GM12878 (cell line): ENCODE measurements around the gene KIF22. TPM values are rescaled to one million over a fixed set of nuclear protein-coding genes. Genes with fewer than 3 reads are reported as not detected.
A peak's percentile ranks its signal among the peaks of the same experiment; 100 is the strongest.

Experiments used
- ATAC-seq: fragments of 200-7000 bp; cut with Tn5 transposase; 3 replicates; pipeline ENCODE4 v1.9.1; 2020; ENCODE audit warnings: mild to moderate bottlenecking, moderate library complexity
- BruUV-seq: library from RNA; stranded (reverse); fragments of 400-500 nt; replicated peaks from 2 replicates; lab custom pipeline; 2021; lab: Mats Ljungman, UMichigan
- CTCF ChIA-PET: fragments of 300-600 bp; sonication (Branson Sonifier 250); formaldehyde crosslinking; extraction: SDS; loops from one replicate; lab custom pipeline; 2021; ENCODE audit warnings: inconsistent platforms; lab: Yijun Ruan, JAX
- POLR2A ChIA-PET: fragments of 350-600 bp; formaldehyde crosslinking; extraction: SDS; loops from one replicate; lab custom pipeline; 2021; ENCODE audit warnings: inconsistent platforms; lab: Charles Lee
- RAD21 ChIA-PET: fragments of 300-600 bp; sonication (Branson Sonifier 250); formaldehyde crosslinking; loops from one replicate; lab custom pipeline; 2023; ENCODE audit warnings: antibody characterized with exemption; ENCODE audit not compliant: unreplicated experiment; lab: Charles Lee
- SMC1A ChIA-PET: fragments of 300-600 bp; sonication (Branson Sonifier 250); formaldehyde crosslinking; loops from one replicate; lab custom pipeline; 2023; ENCODE audit not compliant: unreplicated experiment, uncharacterized antibody; lab: Charles Lee
- DNase-seq: peaks from one replicate; pipeline ENCODE4 v3.0.0-alpha.2; 2011; ENCODE audit warnings: low read depth, low spot score
- FAIRE-seq: peaks from 3 replicates; lab custom pipeline; 2011; peaks lifted over from hg19 to GRCh38; lab: Jason Lieb, UNC
- H2AFZ ChIP-seq: 2 replicates; pipeline ENCODE4 v1.6.0; 2011; ENCODE audit warnings: low read depth, low read length, control low read depth; ENCODE audit not compliant: control insufficient read depth
- H3K27ac ChIP-seq: 2 replicates; pipeline ENCODE4 v1.5.1; 2011; ENCODE audit warnings: control low read depth; ENCODE audit not compliant: control insufficient read depth, insufficient read depth
- H3K27me3 ChIP-seq, 2 experiments: replicated peaks in 1 of 2; 2 replicates each; pipeline versions ENCODE4 v1.6.0 to v1.6.1; 2011; ENCODE audit warnings: low read length in 1 of 2; ENCODE audit not compliant: control insufficient read depth in 2 of 2, insufficient read depth in 2 of 2
- H3K36me3 ChIP-seq, 2 experiments: 2 replicates each; pipeline ENCODE4 v1.5.1; 2011; ENCODE audit warnings: low read length in 1 of 2; ENCODE audit not compliant: control insufficient read depth in 2 of 2, insufficient read depth in 2 of 2
- H3K4me1 ChIP-seq: 2 replicates; pipeline ENCODE4 v1.6.1; 2011; ENCODE audit warnings: mild to moderate bottlenecking, low read length, moderate library complexity, mixed read lengths; ENCODE audit not compliant: control insufficient read depth, insufficient read depth
- H3K4me2 ChIP-seq: 2 replicates; pipeline ENCODE4 v1.6.0; 2011; ENCODE audit warnings: control low read depth; ENCODE audit not compliant: control insufficient read depth, insufficient read depth
- H3K4me3 ChIP-seq: fragments of 200-600 bp; sonication (generic); 2 replicates; pipeline ENCODE4 v1.5.1; 2016
- H3K79me2 ChIP-seq: 2 replicates; pipeline ENCODE4 v1.6.0; 2011; ENCODE audit warnings: low read length; ENCODE audit not compliant: control insufficient read depth, insufficient read depth
- H3K9ac ChIP-seq: 2 replicates; pipeline ENCODE4 v1.8.0; 2011; ENCODE audit warnings: low read length, control low read depth, mixed read lengths; ENCODE audit not compliant: control insufficient read depth, insufficient read depth
- H3K9me3 ChIP-seq: replicated peaks from 3 replicates; pipeline ENCODE4 v1.5.1; 2011; ENCODE audit warnings: mild to moderate bottlenecking, low read length; ENCODE audit not compliant: control insufficient read depth, insufficient read depth
- H4K20me1 ChIP-seq: 2 replicates; pipeline ENCODE4 v1.6.0; 2011; ENCODE audit not compliant: control insufficient read depth, insufficient read depth
- BACH1 ChIP-seq: fragments of 450-650 bp; IDR thresholded peaks from 2 replicates; pipeline ENCODE4 v1.6.1; 2017; ENCODE audit warnings: mild to moderate bottlenecking, borderline replicate concordance
- CREB1 ChIP-seq: IDR thresholded peaks from 2 replicates; pipeline ENCODE4 v1.6.1; 2012; ENCODE audit warnings: low read depth, mild to moderate bottlenecking, inconsistent platforms
- LARP7 ChIP-seq: fragments of 450-650 bp; IDR thresholded peaks from 2 replicates; pipeline ENCODE4 v1.6.1; 2017; ENCODE audit warnings: mild to moderate bottlenecking
- MEF2B ChIP-seq: fragments of 450-650 bp; IDR thresholded peaks from 2 replicates; pipeline ENCODE4 v1.6.1; 2018; ENCODE audit warnings: mild to moderate bottlenecking, moderate library complexity; ENCODE audit not compliant: partially characterized antibody, poor library complexity, severe bottlenecking
- MYB ChIP-seq: fragments of 150-350 bp; IDR thresholded peaks from 2 replicates; pipeline ENCODE4 v1.6.1; 2014; ENCODE audit warnings: mild to moderate bottlenecking, low read depth, low read length, borderline replicate concordance
- NFIC ChIP-seq: IDR thresholded peaks from 2 replicates; pipeline ENCODE4 v1.6.1; 2012; ENCODE audit warnings: low read depth, mild to moderate bottlenecking, inconsistent platforms, low read length, moderate library complexity
- PAX5 ChIP-seq: IDR thresholded peaks from 2 replicates; pipeline ENCODE4 v1.6.1; 2011; ENCODE audit warnings: low read depth, low read length, borderline replicate concordance
- PAX8 ChIP-seq: fragments of 450-650 bp; IDR thresholded peaks from 2 replicates; pipeline ENCODE4 v1.6.1; 2017; ENCODE audit warnings: mild to moderate bottlenecking, moderate library complexity
- POLR2AphosphoS2 ChIP-seq: IDR thresholded peaks from 2 replicates; pipeline ENCODE4 v1.6.1; 2011; ENCODE audit warnings: low read depth, mild to moderate bottlenecking, low read length, improper control_type of control experiment, moderate library complexity
- RCOR1 ChIP-seq: conservative IDR thresholded peaks from 2 replicates; pipeline ENCODE4 v1.6.1; 2012; ENCODE audit warnings: low read depth, low read length, improper control_type of control experiment
- RUNX3 ChIP-seq: IDR thresholded peaks from 2 replicates; pipeline ENCODE4 v1.6.1; 2012; ENCODE audit warnings: low read length, inconsistent platforms
- STAT1 ChIP-seq: fragments of 450-650 bp; conservative IDR thresholded peaks from 2 replicates; pipeline ENCODE4 v1.6.1; 2014; ENCODE audit warnings: antibody characterized with exemption, mild to moderate bottlenecking
- SUPT20H ChIP-seq: IDR thresholded peaks from 2 replicates; pipeline ENCODE4 v1.6.1; 2011; ENCODE audit warnings: low read depth, mild to moderate bottlenecking, low read length, moderate library complexity, borderline replicate concordance; ENCODE audit not compliant: control insufficient read depth
- SUZ12 ChIP-seq: fragments of 200-600 bp; sonication (generic); IDR thresholded peaks from one replicate; pipeline ENCODE4 v1.6.1; 2018; ENCODE audit warnings: antibody characterized with exemption, mild to moderate bottlenecking; ENCODE audit not compliant: unreplicated experiment
- ZBED1 ChIP-seq: IDR thresholded peaks from 2 replicates; pipeline ENCODE4 v1.6.1; 2016; ENCODE audit warnings: borderline replicate concordance
- ZNF207 ChIP-seq: fragments of 450-650 bp; IDR thresholded peaks from 2 replicates; pipeline ENCODE4 v1.6.1; 2014; ENCODE audit warnings: antibody characterized with exemption, mild to moderate bottlenecking, borderline replicate concordance
- ZNF24 ChIP-seq: fragments of 450-650 bp; IDR thresholded peaks from 2 replicates; pipeline ENCODE4 v1.6.1; 2017; ENCODE audit warnings: antibody characterized with exemption, mild to moderate bottlenecking
- WGBS: methylation state at CpG from one replicate; pipeline ENCODE4 v1.1.6; 2016; ENCODE audit warnings: low lambda C conversion rate; ENCODE audit not compliant: insufficient replicate concordance, insufficient coverage; ENCODE audit errors: missing lambda C conversion rate; 5-methylcytosine and 5-hydroxymethylcytosine counted together
- in situ Hi-C: fragments of 300-500 bp; cut with MboI; formaldehyde crosslinking; loops from 9 replicates; pipeline ENCODE4 v1.14.3; 2018; ENCODE audit warnings: mixed read lengths
- intact Hi-C: fragments of 100-400 bp; cut with micrococcal nuclease; formaldehyde crosslinking; loops from one replicate; pipeline ENCODE4 v1.14.2; 2022; ENCODE audit not compliant: unreplicated experiment
- polyA plus RNA-seq, 11 experiments: library from polyadenylated mRNA; depleted of rRNA in 4 of 11; unstranded in 6 of 11; stranded (reverse) in 5 of 11; fragments of >200 nt; fragmentation: Nextera tagmentation in 4 of 11; fragmentation: Illumina TruSeq in 1 of 11; extraction: Ambion mirVana in 4 of 11; extraction: Trizol in 1 of 11; gene quantifications; 1 replicate in 1 of 11; 2 replicates in 10 of 11; pipeline versions ENCODE4 v1.2.1 to v1.2.3, GENCODE V29; 2011 to 2016; ENCODE audit warnings: inconsistent platforms in 2 of 11, missing spikeins in 2 of 11, low read depth in 1 of 11
- total RNA-seq, 4 experiments: library from RNA; depleted of rRNA in 3 of 4; stranded (reverse); fragments of >200 nt in 3 of 4; fragmentation: Illumina TruSeq in 1 of 4; extraction: Trizol in 1 of 4; gene quantifications; 2 replicates each; pipeline versions ENCODE4 v1.2.1 to v1.2.3, GENCODE V29; 2013 to 2021
- TF ChIP-seq, protein P1 (sequence below): fragments of 450-650 bp; conservative IDR thresholded peaks from 2 replicates; pipeline ENCODE4 v1.6.1; 2017; ENCODE audit warnings: mild to moderate bottlenecking, moderate library complexity
- TF ChIP-seq, protein P2 (sequence below): fragments of 450-650 bp; IDR thresholded peaks from 2 replicates; pipeline ENCODE4 v1.6.1; 2017; ENCODE audit warnings: mild to moderate bottlenecking, low read depth, inconsistent platforms; ENCODE audit not compliant: poor library complexity, severe bottlenecking

KIF22 gene
- total and polyA plus RNA-seq, 10 of the 15 experiments (the other 5 are each of a cell fraction or from before 2014, with no cell fraction given) = 7.6 to 158 (median 132) TPM

DNA sequence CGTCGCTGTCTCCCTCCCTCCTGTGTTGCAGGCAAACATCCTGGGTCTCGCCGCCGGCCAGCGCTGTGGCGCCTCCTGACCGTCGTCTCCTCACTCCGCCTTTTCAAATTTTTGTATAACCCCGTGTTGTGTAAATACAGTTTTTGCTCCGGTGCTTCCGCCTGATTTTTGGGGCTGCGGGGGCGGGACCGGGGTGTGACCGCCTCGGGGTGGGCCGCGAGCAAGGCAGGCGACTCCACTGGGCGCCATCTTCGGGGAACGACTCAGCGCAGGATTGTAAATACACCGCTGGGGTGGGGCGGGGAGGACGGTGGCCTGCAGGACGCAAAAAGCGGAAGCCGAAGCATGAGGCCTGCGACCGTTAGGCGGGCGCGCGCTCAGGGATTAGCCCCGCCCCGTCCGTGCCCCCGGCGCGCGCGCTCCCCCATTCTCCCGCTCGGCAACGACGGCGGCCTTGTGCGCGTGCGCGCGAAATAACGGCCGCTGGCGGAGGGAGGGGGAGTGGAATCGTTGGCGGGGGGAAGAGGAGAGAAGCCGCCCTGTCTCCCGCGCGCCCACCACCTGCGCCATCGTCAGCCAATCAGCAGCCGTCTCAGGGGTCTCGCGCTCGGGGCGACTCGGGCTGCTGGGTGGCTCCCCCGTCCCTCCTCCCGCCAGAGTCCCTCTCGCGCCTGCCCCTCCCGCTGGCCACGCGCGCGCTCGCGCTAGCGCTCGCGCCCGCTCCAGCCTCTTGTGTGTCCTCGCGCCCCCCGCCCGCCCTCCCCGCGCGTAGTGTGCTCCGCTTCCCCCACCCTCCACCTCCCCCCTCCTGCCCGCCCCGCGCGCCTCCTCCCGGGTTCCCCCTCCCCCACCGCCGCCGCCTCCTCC is 14.9 kb downstream of the KIF22 start:
- no TSS peak for BruUV-seq
- Histone ChIP-seq H3K4me1 (peaks cover 22% of the 10 kb centered on the region), H3K9me3 (no peaks in the 10 kb centered on the region), H3K36me3 (peaks cover 24 to 28% of the 10 kb centered on the region in 2 experiments), H3K79me2 (peaks cover 32% of the 10 kb centered on the region), H4K20me1 (no peaks in the 10 kb centered on the region), H3K27ac (peak overlapping the region; percentile 91), H3K9ac (peak overlapping the region; percentile 92), H3K27me3 (no peaks in the 10 kb centered on the region), H3K4me2 (peak overlapping the region; percentile 85), H3K4me3 (peak overlapping the region; percentile 73), H2AFZ (peak overlapping the region; percentile 61)
- WGBS = under 1% methylated on average over 59 of the region's 103 CpGs
- DNase-seq (peak; percentile 76), FAIRE-seq (peak; percentile 88), ATAC-seq (peak; percentile 78)
- RAD21 ChIA-PET = interaction anchor here (1.0 to 1.4 kb wide), 2 partner anchors 11 to 52 kb away, joined by 5 read pairs; partner anchors contain the start of gene PAGR1
- CTCF ChIA-PET = interaction anchor here (0.7 to 2.9 kb wide), 4 partner anchors 11 to 74 kb away, joined by 3 to 24 read pairs (median 8); partner anchors contain the start of genes KIF22 and PAGR1
- intact Hi-C loops = loop anchor here (1.0 to 5.0 kb wide), 2 partner anchors 15 to 103 kb away; partner anchors contain the start of gene KIF22
- SMC1A ChIA-PET = interaction anchor here (0.8 to 4.6 kb wide), 5 partner anchors 10 to 82 kb away, joined by 3 to 38 read pairs (median 5); partner anchors contain the start of genes KIF22 and PAGR1
- in situ Hi-C loops = no loop called here
- POLR2A ChIA-PET = interaction anchor here (1.3 to 4.0 kb wide), 4 partner anchors 10 to 51 kb away, joined by 6 to 40 read pairs (median 10); partner anchors contain the start of genes MVP and PAGR1
- TF ChIP-seq LARP7 = peak; percentile 62; the same call in 1 of the 2 replicates
- peak; percentile 97 for TF ChIP-seq POLR2AphosphoS2
- TF ChIP-seq ZBED1 = peak; percentile 51; the same call in 1 of the 2 replicates
- no peak for TF ChIP-seq CREB1
- peak; percentile 98 for TF ChIP-seq MYB
- TF ChIP-seq ZNF24 = no peak
- no peak for TF ChIP-seq STAT1
- TF ChIP-seq ZNF207 = no peak; the same call in 1 of the 2 replicates
- TF ChIP-seq SUPT20H = no peak
- TF ChIP-seq PAX8 = no peak
- peak; percentile 76 for TF ChIP-seq BACH1
- peak; percentile 49 for TF ChIP-seq MEF2B
- no peak for TF ChIP-seq RUNX3
- TF ChIP-seq, protein P1, sequence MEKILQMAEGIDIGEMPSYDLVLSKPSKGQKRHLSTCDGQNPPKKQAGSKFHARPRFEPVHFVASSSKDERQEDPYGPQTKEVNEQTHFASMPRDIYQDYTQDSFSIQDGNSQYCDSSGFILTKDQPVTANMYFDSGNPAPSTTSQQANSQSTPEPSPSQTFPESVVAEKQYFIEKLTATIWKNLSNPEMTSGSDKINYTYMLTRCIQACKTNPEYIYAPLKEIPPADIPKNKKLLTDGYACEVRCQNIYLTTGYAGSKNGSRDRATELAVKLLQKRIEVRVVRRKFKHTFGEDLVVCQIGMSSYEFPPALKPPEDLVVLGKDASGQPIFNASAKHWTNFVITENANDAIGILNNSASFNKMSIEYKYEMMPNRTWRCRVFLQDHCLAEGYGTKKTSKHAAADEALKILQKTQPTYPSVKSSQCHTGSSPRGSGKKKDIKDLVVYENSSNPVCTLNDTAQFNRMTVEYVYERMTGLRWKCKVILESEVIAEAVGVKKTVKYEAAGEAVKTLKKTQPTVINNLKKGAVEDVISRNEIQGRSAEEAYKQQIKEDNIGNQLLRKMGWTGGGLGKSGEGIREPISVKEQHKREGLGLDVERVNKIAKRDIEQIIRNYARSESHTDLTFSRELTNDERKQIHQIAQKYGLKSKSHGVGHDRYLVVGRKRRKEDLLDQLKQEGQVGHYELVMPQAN = peak; percentile 56; the same call in 1 of the 2 replicates
- TF ChIP-seq RCOR1 = no peak
- TF ChIP-seq, protein P2, sequence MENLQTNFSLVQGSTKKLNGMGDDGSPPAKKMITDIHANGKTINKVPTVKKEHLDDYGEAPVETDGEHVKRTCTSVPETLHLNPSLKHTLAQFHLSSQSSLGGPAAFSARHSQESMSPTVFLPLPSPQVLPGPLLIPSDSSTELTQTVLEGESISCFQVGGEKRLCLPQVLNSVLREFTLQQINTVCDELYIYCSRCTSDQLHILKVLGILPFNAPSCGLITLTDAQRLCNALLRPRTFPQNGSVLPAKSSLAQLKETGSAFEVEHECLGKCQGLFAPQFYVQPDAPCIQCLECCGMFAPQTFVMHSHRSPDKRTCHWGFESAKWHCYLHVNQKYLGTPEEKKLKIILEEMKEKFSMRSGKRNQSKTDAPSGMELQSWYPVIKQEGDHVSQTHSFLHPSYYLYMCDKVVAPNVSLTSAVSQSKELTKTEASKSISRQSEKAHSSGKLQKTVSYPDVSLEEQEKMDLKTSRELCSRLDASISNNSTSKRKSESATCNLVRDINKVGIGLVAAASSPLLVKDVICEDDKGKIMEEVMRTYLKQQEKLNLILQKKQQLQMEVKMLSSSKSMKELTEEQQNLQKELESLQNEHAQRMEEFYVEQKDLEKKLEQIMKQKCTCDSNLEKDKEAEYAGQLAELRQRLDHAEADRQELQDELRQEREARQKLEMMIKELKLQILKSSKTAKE = no peak
- TF ChIP-seq NFIC = no peak
- no peak for TF ChIP-seq SUZ12
- no peak; the same call in 1 of the 2 replicates for TF ChIP-seq PAX5
